HG03432 (cell line): Measurements from ENCODE around the gene ZBTB45.

ENCODE experiments used
- ATAC-seq: cut with Tn5 transposase; IDR thresholded peaks from one replicate; pipeline ENCODE4 v1.9.1; 2021; ENCODE audit warnings: mild to moderate bottlenecking, moderate library complexity; ENCODE audit not compliant: unreplicated experiment

Gene ZBTB45

DNA sequence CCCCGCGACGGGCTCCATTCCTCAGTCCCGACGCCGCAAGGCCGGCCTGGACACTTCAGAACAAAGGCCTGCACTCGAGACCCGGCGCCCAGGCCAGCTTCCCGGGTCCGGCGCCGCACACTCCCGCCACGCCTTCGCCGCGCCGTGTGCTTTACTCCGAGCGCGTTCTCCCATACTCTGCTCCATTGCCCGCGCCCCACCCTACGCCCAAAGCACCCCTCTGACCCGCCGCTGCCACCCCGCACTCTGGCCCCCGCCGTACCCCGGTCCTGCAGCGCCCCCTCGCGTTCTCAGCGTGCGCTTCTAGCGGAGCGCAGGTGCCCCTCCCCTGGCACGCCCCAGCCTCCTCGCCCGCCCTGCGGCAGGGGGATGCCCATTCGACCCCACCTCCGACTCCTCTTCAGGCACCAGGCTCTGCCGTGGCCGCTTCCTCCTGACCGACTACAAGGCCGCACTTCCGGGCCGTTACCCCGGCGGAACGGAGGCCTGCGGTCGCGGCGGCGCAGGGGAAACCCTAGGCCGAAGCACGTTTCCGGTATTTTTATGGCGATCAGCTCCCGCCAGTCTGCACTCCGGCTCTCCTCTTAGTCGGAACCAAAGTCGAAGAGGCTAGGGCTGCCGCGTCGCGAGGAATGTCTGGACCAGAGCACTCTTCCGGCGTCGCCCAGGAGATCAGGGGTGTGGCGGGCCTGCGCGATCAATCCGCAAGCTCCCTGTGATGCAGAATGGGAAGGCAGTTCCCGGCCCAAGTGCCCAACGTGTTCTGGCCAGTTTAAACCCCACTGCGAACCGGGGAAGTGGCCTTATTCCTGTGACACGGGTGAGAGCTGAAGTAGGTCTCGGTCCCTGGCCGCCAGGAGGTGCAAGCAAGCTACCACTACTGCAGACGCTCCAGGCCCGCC lies at the start of gene ZBTB45:
Gene ZBTB45 (minus strand): TSS at position 456 of the 902 bp plus-strand sequence. CDS start 2,137 bp downstream, outside the sequence.
- peak; percentile 83 for ATAC-seq

GRCh38 chr19:58568453-58569130 lies 49.0 kb upstream of the ZBTB45 start:
- ATAC-seq, result no peak

GRCh38 chr19:58566989-58567388 lies 47.4 kb upstream of the ZBTB45 start:
- no peak for ATAC-seq

DNA sequence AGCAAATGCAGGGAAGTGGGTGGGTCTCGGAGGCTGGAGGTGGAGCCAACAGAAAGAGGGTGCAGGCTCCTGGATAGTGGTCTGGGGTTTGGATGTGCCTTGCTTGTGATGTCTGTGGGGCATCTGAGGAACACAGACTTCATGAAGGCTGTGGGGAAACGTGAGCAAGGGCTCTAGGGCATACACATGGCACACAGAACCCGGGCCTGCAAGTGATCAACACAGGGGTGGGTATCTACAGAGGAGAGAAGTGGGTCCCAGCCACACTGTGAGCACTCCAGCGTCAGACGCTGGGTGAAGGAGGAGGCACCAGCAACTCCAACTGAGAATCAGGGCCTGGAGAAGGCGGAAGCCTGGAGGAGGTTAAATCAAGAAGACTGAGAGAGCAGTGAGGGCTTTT lies 44.2 kb upstream of the ZBTB45 start:
- no peak for ATAC-seq

GRCh38 chr19:58563034-58563573 lies 43.5 kb upstream of the ZBTB45 start:
- no peak for ATAC-seq

GRCh38 chr19:58562122-58563033 lies 42.8 kb upstream of the ZBTB45 start:
- ATAC-seq, result no peak

DNA sequence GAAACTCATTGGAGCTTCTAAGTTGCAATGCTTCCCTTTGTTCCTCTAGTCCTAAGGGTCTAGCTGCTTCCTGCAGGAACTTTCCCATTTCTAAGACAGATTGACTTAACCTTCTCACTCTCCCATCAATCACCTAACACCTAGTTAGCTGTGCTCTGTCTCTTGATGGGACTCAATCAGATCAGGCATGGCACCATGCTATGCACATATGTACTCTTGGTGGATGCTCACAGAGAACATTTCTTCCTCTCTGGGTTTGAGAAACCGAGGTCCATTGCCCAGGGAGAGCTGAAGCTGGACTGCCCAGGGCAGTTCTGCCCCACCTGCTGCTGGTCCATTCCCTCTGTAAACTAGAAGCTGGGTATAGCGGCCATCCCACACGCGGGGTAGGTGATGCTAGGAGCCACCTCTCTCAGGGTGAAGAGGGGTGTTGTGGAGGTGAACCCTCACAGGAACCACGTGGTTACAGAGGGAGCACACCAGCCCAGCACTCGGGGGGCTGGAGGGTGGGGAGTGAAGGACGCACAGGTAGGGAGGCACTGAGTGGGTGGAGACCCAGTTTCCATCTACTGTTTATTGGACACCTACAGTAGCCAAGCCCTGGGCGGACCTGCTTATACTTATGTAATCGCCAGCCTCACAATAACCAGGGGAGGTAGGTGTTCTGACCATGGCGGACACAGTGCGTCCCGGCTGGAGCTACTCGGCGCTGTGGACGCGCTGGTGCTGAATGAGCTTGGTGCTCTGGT lies 41.9 kb upstream of the ZBTB45 start:
- ATAC-seq, result no peak

GRCh38 chr19:58560921-58561320 lies 41.3 kb upstream of the ZBTB45 start:
- ATAC-seq, result no peak

DNA sequence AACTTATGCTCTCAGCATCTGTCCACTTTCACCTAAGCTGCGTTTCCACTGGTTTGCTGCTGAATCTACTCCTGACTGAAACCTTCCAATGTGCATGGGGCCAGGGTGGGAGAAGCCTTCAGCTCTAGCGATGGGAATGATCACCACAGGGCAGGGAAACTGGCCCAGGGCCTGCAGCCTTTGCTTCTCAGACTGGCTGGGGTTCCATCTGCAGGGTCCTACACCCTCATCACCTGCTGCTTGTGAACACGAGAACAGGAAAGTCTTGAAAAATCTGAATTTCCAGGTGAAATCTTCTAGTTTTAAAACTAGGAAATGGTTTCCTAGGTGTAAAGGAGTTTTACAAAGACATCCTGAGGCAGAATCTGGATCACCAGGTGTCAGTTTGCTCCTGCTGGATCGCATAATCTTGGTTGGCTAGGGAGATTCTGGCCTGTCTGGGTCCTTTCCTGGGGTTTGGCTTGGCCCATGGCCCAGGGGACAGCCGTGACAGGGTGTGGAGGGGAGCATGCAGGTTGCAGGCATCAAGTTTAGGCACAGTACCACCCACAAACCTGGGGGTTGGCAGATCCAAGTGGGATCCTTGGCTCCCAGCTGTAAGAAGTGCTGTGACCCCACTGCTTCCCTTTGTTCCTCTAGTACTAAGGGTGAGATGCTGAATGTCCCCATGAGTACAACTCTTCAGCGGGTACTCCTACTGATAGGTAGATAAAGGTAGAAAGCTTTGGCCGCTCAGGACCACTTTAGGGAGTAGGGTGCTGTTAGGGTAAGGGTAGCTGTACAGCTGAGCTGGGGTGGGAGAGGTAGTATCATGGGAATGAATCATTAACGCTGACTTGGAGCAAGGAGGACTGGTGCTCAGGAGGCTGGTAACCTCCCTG lies 40.6 kb upstream of the ZBTB45 start:
- ATAC-seq, result no peak

- ATAC-seq, result peak; percentile 18
These were observed 39.8 kb upstream of the ZBTB45 start for GRCh38 chr19:58559275-58560006.

GRCh38 chr19:58558623-58559274 lies 39.1 kb upstream of the ZBTB45 start:
- peak; percentile 59 for ATAC-seq

DNA sequence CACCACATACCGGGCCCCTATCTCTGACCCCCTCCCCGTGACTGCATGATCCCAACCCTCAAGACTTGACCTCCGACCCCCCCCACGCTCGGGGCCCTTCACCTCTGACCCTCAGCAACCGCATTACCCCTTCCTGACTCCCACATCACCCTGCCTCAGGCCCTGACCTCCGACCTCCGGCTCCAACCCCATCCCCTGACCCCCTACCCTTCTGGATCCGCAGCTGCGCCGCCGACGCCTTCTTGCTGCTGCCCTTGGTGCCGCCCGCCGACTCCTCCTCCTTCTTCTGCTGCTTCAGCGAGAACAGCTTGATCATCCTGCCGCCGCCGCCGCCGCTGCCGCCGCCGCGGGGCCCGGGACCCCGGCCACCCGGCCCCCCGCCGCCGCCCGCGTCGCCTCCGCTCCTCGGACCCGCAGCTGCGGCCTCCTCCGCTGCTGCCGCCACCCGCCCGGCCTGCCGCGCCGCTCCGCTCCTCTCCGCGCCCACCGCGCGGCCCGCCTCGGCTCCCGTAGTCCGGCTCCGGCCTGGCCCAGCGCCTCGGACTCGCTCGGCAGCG lies 38.5 kb upstream of the ZBTB45 start, which contains the start of gene UBE2M:
Gene UBE2M (minus strand): TSS at position 546 of the 557 bp plus-strand sequence. CDS start 230 bp downstream, at position 316.
- peak; percentile 1 for ATAC-seq

GRCh38 chr19:58557221-58558065 lies 37.8 kb upstream of the ZBTB45 start:
- ATAC-seq, result no peak

GRCh38 chr19:58556622-58557220 lies 37.1 kb upstream of the ZBTB45 start:
- ATAC-seq, result no peak

GRCh38 chr19:58555920-58556621 lies 36.5 kb upstream of the ZBTB45 start:
- ATAC-seq, result no peak
